HG03565 (cell line): ENCODE measurements around the gene ANO1.
"Not testable (repeated sequence)": the region's sequence is repeated elsewhere in the genome, so short reads cannot be mapped to it uniquely, and the experiment has no call there.

Experiments used
- ATAC-seq: cut with Tn5 transposase; IDR thresholded peaks from one replicate; pipeline ENCODE4 v1.9.1; 2021; ENCODE audit warnings: mild to moderate bottlenecking, moderate library complexity; ENCODE audit not compliant: unreplicated experiment

The ANO1 gene

GRCh38 chr11:70078095-70078780, at the start of gene ANO1:
ANO1 (plus strand) TSS chr11:70078317; CDS start chr11:70078607, 290 bp downstream.
- no peak for ATAC-seq

- ATAC-seq = no peak
Observed at GRCh38 chr11:70029115-70029860, 48.8 kb upstream of the ANO1 start.

GRCh38 chr11:70029861-70030380, 48.2 kb upstream of the ANO1 start:
- ATAC-seq = no peak

- no peak for ATAC-seq
Observed at GRCh38 chr11:70030412-70030811, 47.7 kb upstream of the ANO1 start.

GRCh38 chr11:70031631-70032469, 46.3 kb upstream of the ANO1 start:
- no peak for ATAC-seq

- no peak for ATAC-seq
Observed at GRCh38 chr11:70032470-70032795, 45.7 kb upstream of the ANO1 start.

GRCh38 chr11:70032943-70033710, 45.0 kb upstream of the ANO1 start:
- ATAC-seq = no peak

- no peak for ATAC-seq
Observed at GRCh38 chr11:70033711-70034070, 44.4 kb upstream of the ANO1 start.

- no peak for ATAC-seq
Observed at GRCh38 chr11:70034740-70035365, 43.3 kb upstream of the ANO1 start.

GRCh38 chr11:70035665-70036064, 42.5 kb upstream of the ANO1 start:
- ATAC-seq = not testable (repeated sequence)

- ATAC-seq = no peak
Observed at GRCh38 chr11:70036971-70037882, 40.9 kb upstream of the ANO1 start.

GRCh38 chr11:70038034-70038834, 39.9 kb upstream of the ANO1 start:
- no peak for ATAC-seq

- no peak for ATAC-seq
Observed at GRCh38 chr11:70040452-70040851, 37.7 kb upstream of the ANO1 start.

- no peak for ATAC-seq
Observed at GRCh38 chr11:70040869-70041501, 37.1 kb upstream of the ANO1 start.

GRCh38 chr11:70043482-70043881, 34.6 kb upstream of the ANO1 start:
- ATAC-seq = no peak

GRCh38 chr11:70046089-70046488, 32.0 kb upstream of the ANO1 start:
- ATAC-seq = no peak

GRCh38 chr11:70048279-70049024, 29.7 kb upstream of the ANO1 start:
- no peak for ATAC-seq
